H9 (cell line): ENCODE measurements around the gene FAM228B. TPM values are rescaled to one million over a fixed set of nuclear protein-coding genes. Genes with fewer than 3 reads are reported as not detected.

ENCODE experiments used
- DNase-seq: peaks from one replicate; pipeline ENCODE4 v3.0.0-alpha.2; 2017
- H2AFZ ChIP-seq: one replicate; pipeline ENCODE4 v1.6.1; 2013; ENCODE audit warnings: mild to moderate bottlenecking, low read length, control low read depth, moderate library complexity
- H2AK5ac ChIP-seq: 2 replicates; pipeline ENCODE4 v1.6.1; 2013; ENCODE audit warnings: low read length, control low read depth, mixed read lengths; ENCODE audit not compliant: insufficient read length
- H2BK120ac ChIP-seq: one replicate; pipeline ENCODE4 v1.6.1; 2013; ENCODE audit warnings: low read depth, mild to moderate bottlenecking, low read length, control low read depth, inconsistent platforms; ENCODE audit not compliant: poor library complexity, severe bottlenecking
- H2BK12ac ChIP-seq: 2 replicates; pipeline ENCODE4 v1.6.1; 2013; ENCODE audit warnings: low read length, control low read depth, mixed read lengths, low read depth; ENCODE audit not compliant: insufficient read length
- H2BK15ac ChIP-seq: 2 replicates; pipeline ENCODE4 v1.6.1; 2013; ENCODE audit warnings: low read depth, low read length, control low read depth
- H2BK20ac ChIP-seq: one replicate; pipeline ENCODE4 v1.6.1; 2013; ENCODE audit warnings: low read depth, mild to moderate bottlenecking, low read length, control low read depth, inconsistent platforms; ENCODE audit not compliant: poor library complexity, severe bottlenecking
- H2BK5ac ChIP-seq: 2 replicates; pipeline ENCODE4 v1.6.1; 2013; ENCODE audit warnings: low read length, control low read depth, mixed read lengths; ENCODE audit not compliant: insufficient read length
- H3K14ac ChIP-seq: 2 replicates; pipeline ENCODE4 v1.6.1; 2013; ENCODE audit warnings: low read length, control low read depth; ENCODE audit not compliant: insufficient read depth
- H3K18ac ChIP-seq: 2 replicates; pipeline ENCODE4 v1.6.1; 2013; ENCODE audit warnings: low read depth, mild to moderate bottlenecking, mixed read lengths, low read length, control low read depth; ENCODE audit not compliant: insufficient read length
- H3K23ac ChIP-seq: 2 replicates; pipeline ENCODE4 v1.6.1; 2013; ENCODE audit warnings: low read length, control low read depth, mixed read lengths, low read depth; ENCODE audit not compliant: insufficient read length
- H3K23me2 ChIP-seq: 2 replicates; pipeline ENCODE4 v1.6.1; 2013; ENCODE audit warnings: low read depth, mild to moderate bottlenecking, mixed read lengths, low read length, control low read depth; ENCODE audit not compliant: insufficient read length, poor library complexity, severe bottlenecking
- H3K27ac ChIP-seq: 2 replicates; pipeline ENCODE4 v1.5.1; 2013; ENCODE audit warnings: low read length, control low read depth, mixed read lengths, low read depth; ENCODE audit not compliant: insufficient read length
- H3K27me3 ChIP-seq: 2 replicates; pipeline ENCODE4 v1.6.1; 2013; ENCODE audit warnings: low read length, control low read depth, inconsistent platforms; ENCODE audit not compliant: insufficient read depth
- H3K4ac ChIP-seq: 2 replicates; pipeline ENCODE4 v1.6.1; 2013; ENCODE audit warnings: low read depth, mild to moderate bottlenecking, control low read depth, inconsistent platforms, low read length, moderate library complexity
- H3K4me1 ChIP-seq: 2 replicates; pipeline ENCODE4 v1.6.1; 2013; ENCODE audit warnings: low read length, control low read depth, inconsistent platforms; ENCODE audit not compliant: insufficient read depth
- H3K4me2 ChIP-seq: 2 replicates; pipeline ENCODE4 v1.6.1; 2013; ENCODE audit warnings: low read length, control low read depth, mixed read lengths; ENCODE audit not compliant: insufficient read length, insufficient read depth
- H3K56ac ChIP-seq: 2 replicates; pipeline ENCODE4 v1.6.1; 2013; ENCODE audit warnings: low read depth, mild to moderate bottlenecking, mixed read lengths, low read length, control low read depth; ENCODE audit not compliant: insufficient read length
- H3K79me1 ChIP-seq: 2 replicates; pipeline ENCODE4 v1.6.1; 2013; ENCODE audit warnings: low read depth, mild to moderate bottlenecking, moderate library complexity, low read length, control low read depth, inconsistent platforms; ENCODE audit not compliant: insufficient read depth, poor library complexity, severe bottlenecking
- H3K79me2 ChIP-seq: 2 replicates; pipeline ENCODE4 v1.6.1; 2013; ENCODE audit warnings: low read length, control low read depth, inconsistent platforms; ENCODE audit not compliant: insufficient read depth
- H3K9ac ChIP-seq: 2 replicates; pipeline ENCODE4 v1.6.1; 2013; ENCODE audit warnings: low read length, control low read depth, mixed read lengths; ENCODE audit not compliant: insufficient read length; ENCODE audit errors: extremely low read depth
- H3K9me3 ChIP-seq: one replicate; pipeline ENCODE4 v1.6.1; 2013; ENCODE audit warnings: low read depth, low read length, inconsistent platforms; ENCODE audit not compliant: control insufficient read depth
- H3T11ph ChIP-seq: one replicate; pipeline ENCODE4 v1.6.1; 2013; ENCODE audit warnings: mild to moderate bottlenecking, low read length, control low read depth, inconsistent platforms
- H4K20me1 ChIP-seq: one replicate; pipeline ENCODE4 v1.6.1; 2013; ENCODE audit not compliant: control insufficient read depth, insufficient read length, insufficient read depth
- H4K5ac ChIP-seq: 2 replicates; pipeline ENCODE4 v1.6.1; 2013; ENCODE audit warnings: low read depth, mild to moderate bottlenecking, mixed read lengths, low read length, control low read depth; ENCODE audit not compliant: insufficient read length
- H4K8ac ChIP-seq: replicated peaks from 2 replicates; pipeline ENCODE4 v1.6.1; 2013; ENCODE audit warnings: low read length, control low read depth, mixed read lengths, low read depth; ENCODE audit not compliant: insufficient read length
- H4K91ac ChIP-seq: 2 replicates; pipeline ENCODE4 v1.6.1; 2013; ENCODE audit warnings: low read depth, mild to moderate bottlenecking, moderate library complexity, mixed read lengths, low read length, control low read depth; ENCODE audit not compliant: insufficient read length
- H3K27ac Mint-ChIP-seq, 3 experiments: 2 replicates in 2 of 3; 3 replicates in 1 of 3; pipeline ENCODE4 v1.8.0; 2020 to 2021; ENCODE audit warnings: mixed read lengths in 3 of 3, mild to moderate bottlenecking in 1 of 3, moderate library complexity in 1 of 3
- H3K27me3 Mint-ChIP-seq: 2 replicates; pipeline ENCODE4 v1.8.0; 2021; ENCODE audit warnings: low read depth, mild to moderate bottlenecking, moderate library complexity, mixed read lengths
- H3K36me3 Mint-ChIP-seq, 3 experiments: 2 replicates in 2 of 3; 3 replicates in 1 of 3; pipeline ENCODE4 v1.8.0; 2020 to 2021; ENCODE audit warnings: low read depth in 3 of 3, mixed read lengths in 3 of 3; ENCODE audit not compliant: insufficient read depth in 1 of 3
- H3K4me1 Mint-ChIP-seq, 2 experiments: 2 replicates each; pipeline ENCODE4 v1.8.0; 2020; ENCODE audit warnings: mixed read lengths in 2 of 2
- H3K4me3 Mint-ChIP-seq, 2 experiments: 2 replicates in 1 of 2; 3 replicates in 1 of 2; pipeline ENCODE4 v1.8.0; 2020 to 2021; ENCODE audit warnings: mild to moderate bottlenecking in 2 of 2, mixed read lengths in 2 of 2, moderate library complexity in 1 of 2
- H3K9me3 Mint-ChIP-seq, 2 experiments: 2 replicates in 1 of 2; 3 replicates in 1 of 2; pipeline ENCODE4 v1.8.0; 2020; ENCODE audit warnings: mild to moderate bottlenecking in 2 of 2, mixed read lengths in 2 of 2, moderate library complexity in 1 of 2
- CTCF ChIP-seq: fragments of 200-600 bp; sonication (generic); conservative IDR thresholded peaks from 3 replicates; pipeline ENCODE4 v1.8.0; 2021; ENCODE audit warnings: antibody characterized with exemption, mild to moderate bottlenecking
- WGBS: extraction: QIAGEN DNeasy Blood & Tissue Kit; methylation state at CpG from one replicate; pipeline ENCODE4 v1.1.7; 2013; ENCODE audit warnings: missing lambda C conversion rate, low lambda C conversion rate, mixed read lengths; ENCODE audit not compliant: insufficient read length; ENCODE audit errors: extremely low coverage; 5-methylcytosine and 5-hydroxymethylcytosine counted together
- total RNA-seq: library from RNA; stranded (reverse); gene quantifications from 2 replicates; pipeline ENCODE4 v1.2.1, GENCODE V29; 2021

Gene FAM228B
- total RNA-seq, 1 experiment from 2014 or later, result 6.5 TPM

GRCh38 chr2:24158131-24158530, 34.9 kb downstream of the FAM228B start:
- H3K79me1 ChIP-seq, result no peaks in the 10 kb centered on the region
- no peak overlapping the region for H3K27ac Mint-ChIP-seq
- no peak overlapping the region for H3K4me2 ChIP-seq
- no peak overlapping the region for H3T11ph ChIP-seq
- H4K91ac ChIP-seq, result no peak overlapping the region
- H2BK5ac ChIP-seq, result no peak overlapping the region
- H3K79me2 ChIP-seq, result no peaks in the 10 kb centered on the region
- H2AK5ac ChIP-seq, result no peak overlapping the region
- no peak overlapping the region for H3K4me3 Mint-ChIP-seq
- no peak overlapping the region for H3K23ac ChIP-seq
- no peak overlapping the region for H4K5ac ChIP-seq
- no peaks in the 10 kb centered on the region for H4K20me1 ChIP-seq
- H3K9ac ChIP-seq, result no peak overlapping the region
- H3K4me1 Mint-ChIP-seq, result no peaks in the 10 kb centered on the region
- H2BK12ac ChIP-seq, result no peak overlapping the region
- H3K4ac ChIP-seq, result no peak overlapping the region
- no peak overlapping the region for H4K8ac ChIP-seq
- H3K9me3 Mint-ChIP-seq, result peaks cover 8 to 14% of the 10 kb centered on the region in 2 experiments; a peak in 4 of 5 replicates
- TF ChIP-seq CTCF, result no peak
- H3K36me3 Mint-ChIP-seq, result peaks cover 0 to 5% (median 0%) of the 10 kb centered on the region in 3 experiments; a peak in 3 of 7 replicates
- no peak overlapping the region for H3K14ac ChIP-seq
- no peaks in the 10 kb centered on the region for H3K9me3 ChIP-seq
- no peak overlapping the region for H2BK20ac ChIP-seq
- no CpG with 5 or more reads among the region's 5 CpGs for WGBS
- no peak overlapping the region for H2BK120ac ChIP-seq
- no peaks in the 10 kb centered on the region for H3K27me3 Mint-ChIP-seq
- H3K56ac ChIP-seq, result no peak overlapping the region
- H3K27me3 ChIP-seq, result no peaks in the 10 kb centered on the region
- no peak for DNase-seq
- H3K18ac ChIP-seq, result no peak overlapping the region
- H3K23me2 ChIP-seq, result no peaks in the 10 kb centered on the region
- H2AFZ ChIP-seq, result no peak overlapping the region
- no peaks in the 10 kb centered on the region for H3K4me1 ChIP-seq
- H3K27ac ChIP-seq, result no peak overlapping the region
- no peak overlapping the region for H2BK15ac ChIP-seq
